Articular chondrocyte of knee joint (primary cell): ENCODE results near the gene ADPRH. TPM values are rescaled to one million over a fixed set of nuclear protein-coding genes. Genes with fewer than 3 reads are reported as not detected.

Experiments used
- total RNA-seq: library from RNA; depleted of rRNA; stranded (reverse); fragments of >200 nt; gene quantifications from 2 replicates; pipeline ENCODE4 v1.2.3, GENCODE V29; 2012

The ADPRH gene
- total RNA-seq, result 3.5 and 6.2 TPM in 2 replicates

DNA sequence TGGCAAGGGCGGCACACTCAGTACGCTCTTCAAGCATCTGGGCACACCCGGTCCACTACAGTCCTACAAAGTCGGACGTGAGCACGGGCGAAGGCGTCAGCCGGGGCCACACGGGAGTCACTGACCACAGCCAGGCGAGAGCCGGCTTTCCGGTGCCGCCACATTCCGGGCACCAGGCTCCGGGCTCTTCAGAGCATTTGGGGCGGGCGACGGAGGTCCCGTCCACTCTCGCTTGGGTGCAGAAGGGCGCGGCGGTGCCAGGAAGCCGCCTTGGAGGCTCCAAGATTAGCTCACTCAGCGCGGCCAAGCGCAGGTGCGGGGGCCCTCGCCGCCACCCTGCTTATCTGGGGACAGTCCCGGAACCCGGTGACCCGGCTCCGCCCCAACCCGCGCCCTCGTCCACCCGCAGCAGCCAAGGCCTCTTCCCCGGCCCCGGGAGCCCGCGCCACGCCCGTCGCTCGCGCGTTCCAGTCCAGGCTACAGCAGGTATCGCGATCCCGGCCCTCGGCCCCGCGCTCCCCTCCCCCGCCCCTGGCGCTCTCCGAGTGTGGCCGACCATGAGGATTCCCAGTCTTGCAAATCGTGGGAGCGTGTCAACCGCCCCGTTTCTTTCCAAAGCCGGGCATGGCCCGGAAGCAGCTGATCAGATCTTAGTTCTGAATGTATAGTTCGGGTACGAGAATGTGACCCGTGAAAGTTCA is at the start of gene ADPRH:
Gene ADPRH, plus strand, starts transcription at position 127 of the 701 bp plus-strand sequence. CDS start 2,678 bp downstream, outside the sequence.

DNA sequence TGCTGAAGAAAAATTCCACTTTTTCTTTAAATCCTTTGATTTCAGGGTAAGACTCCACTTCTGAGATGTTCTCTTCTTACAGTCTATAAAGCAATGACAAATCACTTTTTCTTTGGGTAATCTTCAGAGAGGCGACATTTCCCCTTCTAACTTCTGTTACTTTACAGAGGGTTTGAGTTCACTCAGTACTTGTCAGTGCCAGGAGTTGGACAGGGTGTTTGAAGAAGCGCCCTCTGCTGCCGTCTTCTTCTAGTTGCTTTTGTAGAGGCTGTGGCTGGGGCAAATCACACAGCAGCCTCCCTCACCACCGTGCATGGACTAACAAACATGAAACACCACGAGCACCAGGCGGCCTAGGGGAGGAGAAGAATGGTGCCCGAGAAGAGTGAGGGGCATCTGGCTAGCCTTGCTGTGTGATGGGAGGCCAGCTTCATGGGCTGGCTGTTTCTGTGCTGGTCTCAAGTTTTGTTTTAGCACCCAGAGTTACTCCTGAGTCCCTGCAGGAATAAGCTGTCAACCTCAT is 19.8 kb upstream of the ADPRH start, which contains the start of gene CD80:
Gene CD80, minus strand, starts transcription at position 174 of the 523 bp plus-strand sequence. CDS start 1,886 bp downstream, outside the sequence.

DNA sequence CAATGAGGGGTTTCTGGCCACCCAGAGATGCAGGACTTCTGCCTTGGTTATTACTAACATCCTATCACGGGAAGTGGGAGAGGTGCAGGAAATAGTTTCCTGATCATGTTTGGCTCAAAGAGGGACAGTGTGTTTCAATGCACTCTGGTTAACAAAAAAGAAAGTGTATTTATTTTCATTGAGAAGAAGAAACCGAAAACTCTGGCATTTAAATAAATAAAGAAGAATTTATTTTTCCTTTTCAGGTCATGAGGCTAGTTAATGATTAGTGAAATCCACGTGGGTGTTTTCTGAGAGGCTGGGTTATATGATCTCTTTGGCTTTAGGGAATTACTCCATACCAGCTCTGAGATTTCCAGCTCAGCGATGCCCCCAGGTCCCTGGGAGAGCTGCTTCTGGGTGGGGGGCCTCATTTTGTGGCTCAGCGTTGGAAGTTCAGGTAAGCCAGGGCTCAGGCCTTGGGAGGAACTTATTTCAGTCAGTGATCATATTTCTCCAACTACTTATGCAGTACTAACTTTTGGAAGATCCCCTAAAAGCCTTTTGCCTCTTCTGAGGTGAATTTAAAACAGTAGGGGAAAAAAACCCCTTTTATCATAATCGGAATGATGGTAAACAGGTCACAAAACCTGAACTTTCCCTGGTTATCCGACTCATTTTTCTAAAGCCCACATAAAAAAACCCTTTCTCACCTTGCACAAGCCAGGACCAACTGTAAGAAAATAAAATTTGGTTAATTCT is 18.4 kb downstream of the ADPRH start, which contains the start of gene PLA1A:
Gene PLA1A, plus strand, starts transcription at position 338 of the 741 bp plus-strand sequence. Its CDS starts 29 bp downstream, at position 367.

Other genes starting within 250 kb of the ADPRH start
- 62.6 and 78.3 TPM in 2 replicates for gene TMEM39A, start 115.9 kb upstream of the ADPRH start, total RNA-seq
- 16.1 and 21.1 TPM in 2 replicates for gene POGLUT1, start 110.5 kb upstream of the ADPRH start, total RNA-seq
- 58.5 and 64.6 TPM in 2 replicates for gene TIMMDC1, start 80.9 kb upstream of the ADPRH start, total RNA-seq
- 0.32 TPM in 1 of 2 replicates, not detected in the other for gene CD80, start 19.9 kb upstream of the ADPRH start, total RNA-seq
- 0.32 TPM in 1 of 2 replicates, not detected in the other for gene PLA1A, start 18.4 kb downstream of the ADPRH start, total RNA-seq
- 0.65 and 1.3 TPM in 2 replicates for gene POPDC2, start 81.1 kb downstream of the ADPRH start, total RNA-seq
- 7.4 and 9.0 TPM in 2 replicates for gene COX17, start 97.9 kb downstream of the ADPRH start, total RNA-seq
- gene CFAP91, start 123.5 kb downstream of the ADPRH start, total RNA-seq, result 1.3 and 1.4 TPM in 2 replicates
- 0.11 and 0.13 TPM in 2 replicates for gene NR1I2, start 202.6 kb downstream of the ADPRH start, total RNA-seq